Mucosa of descending colon (tissue), 3 donors: ENCODE results near the gene ZNF777. TPM values are rescaled to one million over a fixed set of nuclear protein-coding genes. Genes with fewer than 3 reads are reported as not detected.

Experiments used
- ATAC-seq: fragments of 200-7000 bp; cut with Tn5 transposase; one replicate; pipeline ENCODE4 v1.9.1; 2020; ENCODE audit warnings: mild to moderate bottlenecking, moderate library complexity
- DNase-seq, 3 donors: peaks; one replicate each; pipeline ENCODE4 v3.0.0-alpha.2; 2020
- H3K36me3 ChIP-seq: fragments of 200-600 bp; one replicate; pipeline ENCODE4 v1.8.0; 2021; ENCODE audit warnings: low read depth, mild to moderate bottlenecking
- H3K4me1 ChIP-seq: fragments of 200-600 bp; one replicate; pipeline ENCODE4 v1.8.0; 2021; ENCODE audit warnings: low read depth, mild to moderate bottlenecking
- H3K4me3 ChIP-seq: fragments of 200-600 bp; one replicate; pipeline ENCODE4 v1.8.0; 2021; ENCODE audit warnings: mild to moderate bottlenecking
- H3K9me3 ChIP-seq: fragments of 200-600 bp; one replicate; pipeline ENCODE4 v1.8.0; 2021; ENCODE audit warnings: mild to moderate bottlenecking
- intact Hi-C, 2 donors: fragments of 100-400 bp; cut with DNase I in 1 of 2; cut with micrococcal nuclease in 1 of 2; formaldehyde crosslinking; loops; one replicate each; pipeline versions ENCODE4 v1.11.0 to v1.11.1; 2022; cut with DNase I, micrococcal nuclease
- total RNA-seq, 3 donors: library from RNA; stranded (reverse); fragmentation: NEBNext Ultra II Directional in 2 of 3; extraction: Animal tissue kit (Norgen Biotek cat#: 25700) in 2 of 3; gene quantifications; one replicate each; pipeline versions ENCODE4 v1.2.1 to v1.2.4, GENCODE V29; 2021 to 2023
- TF ChIP-seq, protein P1 (sequence below): fragments of 200-600 bp; IDR thresholded peaks from one replicate; pipeline ENCODE4 v1.8.0; 2022; ENCODE audit warnings: antibody characterized with exemption, mild to moderate bottlenecking
- donor health status: DM: no; HTN: no; CAD: no; lungs with moderate emphysema.
- donor health status: DM: no; HTN: no; CAD: no.
- donor health status: DM: no; HTN: yes; CAD: no.

Gene ZNF777
- total RNA-seq, 3 donors from 2014 or later, result 9.6 to 12.2 (median 10.0) TPM

DNA sequence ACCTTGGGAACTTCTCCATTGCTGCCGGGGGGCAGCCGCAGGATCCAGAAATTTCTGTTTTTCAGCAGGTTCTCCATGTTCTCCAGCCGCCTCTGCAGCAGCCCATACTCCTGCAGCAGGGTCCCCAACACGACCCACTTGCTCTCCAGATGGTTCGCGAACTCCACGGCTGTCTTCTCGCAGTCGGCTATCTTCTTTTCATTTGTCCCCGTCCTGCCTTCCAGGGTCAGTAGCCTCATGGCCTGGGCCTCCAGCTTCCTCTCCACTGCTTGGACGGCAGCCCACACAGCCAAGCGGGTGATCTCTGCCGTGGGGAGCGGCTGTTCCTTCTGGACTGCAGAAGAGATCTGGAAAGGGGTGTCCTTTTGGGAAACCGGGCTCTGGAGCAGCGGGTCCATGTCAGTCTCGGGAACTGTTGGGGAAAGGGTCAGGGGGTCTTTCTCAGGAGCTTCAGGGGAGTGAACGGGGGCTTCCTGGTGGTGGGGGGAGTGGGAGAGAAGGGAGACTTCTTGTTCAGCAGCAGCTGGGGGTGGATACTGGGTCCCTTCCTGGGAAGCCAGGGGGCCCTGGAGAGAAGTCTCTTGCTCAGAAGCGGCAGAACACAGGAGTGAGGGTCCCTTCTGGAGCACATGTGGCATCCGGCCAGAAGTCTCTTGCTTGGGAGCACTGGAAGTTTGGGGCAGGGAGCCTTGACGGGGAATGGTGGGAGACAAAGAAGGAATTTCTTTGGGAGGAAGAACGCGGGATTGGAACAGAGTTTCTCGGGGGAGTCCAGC is 5.5 kb downstream of the ZNF777 start:
- H3K36me3 ChIP-seq, result peaks cover 16% of the 10 kb centered on the region
- ATAC-seq (no peak), DNase-seq (no peak)
- no peak overlapping the region for H3K4me3 ChIP-seq
- TF ChIP-seq, protein P1, sequence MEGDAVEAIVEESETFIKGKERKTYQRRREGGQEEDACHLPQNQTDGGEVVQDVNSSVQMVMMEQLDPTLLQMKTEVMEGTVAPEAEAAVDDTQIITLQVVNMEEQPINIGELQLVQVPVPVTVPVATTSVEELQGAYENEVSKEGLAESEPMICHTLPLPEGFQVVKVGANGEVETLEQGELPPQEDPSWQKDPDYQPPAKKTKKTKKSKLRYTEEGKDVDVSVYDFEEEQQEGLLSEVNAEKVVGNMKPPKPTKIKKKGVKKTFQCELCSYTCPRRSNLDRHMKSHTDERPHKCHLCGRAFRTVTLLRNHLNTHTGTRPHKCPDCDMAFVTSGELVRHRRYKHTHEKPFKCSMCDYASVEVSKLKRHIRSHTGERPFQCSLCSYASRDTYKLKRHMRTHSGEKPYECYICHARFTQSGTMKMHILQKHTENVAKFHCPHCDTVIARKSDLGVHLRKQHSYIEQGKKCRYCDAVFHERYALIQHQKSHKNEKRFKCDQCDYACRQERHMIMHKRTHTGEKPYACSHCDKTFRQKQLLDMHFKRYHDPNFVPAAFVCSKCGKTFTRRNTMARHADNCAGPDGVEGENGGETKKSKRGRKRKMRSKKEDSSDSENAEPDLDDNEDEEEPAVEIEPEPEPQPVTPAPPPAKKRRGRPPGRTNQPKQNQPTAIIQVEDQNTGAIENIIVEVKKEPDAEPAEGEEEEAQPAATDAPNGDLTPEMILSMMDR, result no peak
- intact Hi-C loops, result no loop called here
- peaks cover 13% of the 10 kb centered on the region for H3K4me1 ChIP-seq
- H3K9me3 ChIP-seq, result no peaks in the 10 kb centered on the region

DNA sequence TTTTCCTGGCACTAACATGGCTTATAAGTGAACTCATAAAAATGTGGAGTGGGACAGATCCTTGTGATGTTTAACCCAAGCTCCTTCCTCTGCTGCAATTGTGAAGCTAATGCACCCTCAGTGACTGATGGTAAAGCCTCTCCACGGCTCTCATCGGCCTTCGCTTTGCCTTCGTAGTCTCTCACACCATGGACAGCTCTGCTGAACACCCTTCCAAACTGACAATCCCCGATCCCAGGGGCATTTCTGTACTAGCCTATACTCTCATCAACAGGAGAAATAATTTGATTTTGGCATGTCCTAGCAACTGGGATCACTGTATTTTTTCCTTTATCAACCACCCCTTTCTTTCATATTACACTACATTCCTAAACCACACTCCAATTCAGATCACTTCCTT is 6.1 kb downstream of the ZNF777 start:
- H3K9me3 ChIP-seq, result no peaks in the 10 kb centered on the region
- DNase-seq (no peak), ATAC-seq (no peak)
- peaks cover 13% of the 10 kb centered on the region for H3K4me1 ChIP-seq
- TF ChIP-seq, protein P1, result no peak
- intact Hi-C loops, result no loop called here
- H3K36me3 ChIP-seq, result peaks cover 16% of the 10 kb centered on the region
- no peak overlapping the region for H3K4me3 ChIP-seq

DNA sequence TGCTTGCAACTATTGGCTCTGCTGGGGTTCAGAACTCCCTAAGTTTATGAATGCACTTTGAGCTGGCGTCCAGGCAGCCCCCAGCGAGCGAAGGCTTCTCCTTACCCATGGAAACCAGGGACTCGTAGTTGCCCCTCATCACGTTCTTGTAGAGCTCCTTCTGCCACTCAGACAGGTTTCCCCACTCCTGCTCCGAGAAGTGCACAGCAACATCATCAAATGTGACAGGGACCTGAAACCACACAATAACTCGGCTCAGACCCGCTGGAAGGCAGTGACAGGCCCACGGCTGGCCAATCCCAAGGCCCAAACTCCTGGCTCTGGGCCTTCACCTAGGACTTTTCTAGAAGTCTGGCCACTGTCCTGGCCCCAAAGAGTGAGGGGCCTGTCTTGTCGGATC is 6.9 kb downstream of the ZNF777 start:
- intact Hi-C loops, result no loop called here
- no peak overlapping the region for H3K4me3 ChIP-seq

DNA sequence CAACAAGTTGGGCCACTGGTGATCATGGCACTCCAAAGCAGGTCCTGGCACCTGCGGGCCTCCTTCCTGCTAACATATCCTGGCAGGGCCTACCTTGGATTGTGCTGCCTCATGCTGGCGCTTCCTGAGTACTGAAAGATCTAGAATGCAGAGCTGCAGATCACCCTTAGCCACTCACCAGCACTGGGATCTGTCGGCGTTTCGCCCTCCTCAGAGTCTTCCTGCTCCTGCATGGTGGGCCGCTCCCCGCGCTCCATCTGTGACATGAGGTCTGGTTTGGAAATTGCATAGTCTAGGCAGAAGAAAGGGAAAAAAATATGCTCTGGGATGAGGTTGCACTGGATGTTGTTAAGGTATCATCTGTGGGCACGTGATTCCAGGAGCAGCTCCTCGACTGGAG is 10.0 kb downstream of the ZNF777 start:
- Histone ChIP-seq H3K4me1 (no peaks in the 10 kb centered on the region), H3K4me3 (no peak overlapping the region), H3K9me3 (no peaks in the 10 kb centered on the region), H3K36me3 (peaks cover 16% of the 10 kb centered on the region)
- TF ChIP-seq, protein P1, result no peak
- no peak for ATAC-seq
- intact Hi-C loops, result no loop called here
- no peak for DNase-seq

More for the DNA sequence above, 6.9 kb downstream of the ZNF777 start:
- TF ChIP-seq, protein P1, result no peak
- H3K9me3 ChIP-seq, result no peaks in the 10 kb centered on the region
- H3K4me1 ChIP-seq, result peaks cover 8% of the 10 kb centered on the region
- peaks cover 16% of the 10 kb centered on the region for H3K36me3 ChIP-seq
- no peak for DNase-seq
- ATAC-seq, result no peak

DNA sequence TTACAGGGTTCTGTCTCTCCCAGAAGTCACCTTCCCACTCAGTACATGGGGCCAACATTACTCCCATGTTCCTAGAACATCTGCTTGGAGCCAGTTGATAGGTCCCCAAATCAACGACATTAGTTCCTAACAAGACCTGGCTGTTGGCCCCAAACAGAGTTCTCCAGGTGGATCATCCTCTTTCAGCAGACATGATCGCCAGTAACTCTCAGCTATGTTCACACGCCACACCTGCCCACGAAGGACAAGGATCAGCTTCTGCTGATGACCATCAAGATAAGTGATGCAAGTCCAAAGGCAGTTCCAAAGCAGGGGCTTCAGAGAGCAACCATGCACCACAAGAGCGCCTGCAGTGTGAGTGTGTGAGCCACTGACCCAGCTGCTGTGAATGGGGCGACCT is 11.0 kb downstream of the ZNF777 start:
- TF ChIP-seq, protein P1, result no peak
- no peak for DNase-seq

More for the DNA sequence above, 11.0 kb downstream of the ZNF777 start:
- Histone ChIP-seq H3K4me1 (no peaks in the 10 kb centered on the region), H3K9me3 (no peaks in the 10 kb centered on the region), H3K36me3 (peaks cover 7% of the 10 kb centered on the region), H3K4me3 (no peak overlapping the region)
- no peak for ATAC-seq
- intact Hi-C loops, result no loop called here
